ENCODE measurements around the gene TMEM147.
A peak's percentile ranks its signal among the peaks of the same experiment; 100 is the strongest.

TMEM147 gene

DNA sequence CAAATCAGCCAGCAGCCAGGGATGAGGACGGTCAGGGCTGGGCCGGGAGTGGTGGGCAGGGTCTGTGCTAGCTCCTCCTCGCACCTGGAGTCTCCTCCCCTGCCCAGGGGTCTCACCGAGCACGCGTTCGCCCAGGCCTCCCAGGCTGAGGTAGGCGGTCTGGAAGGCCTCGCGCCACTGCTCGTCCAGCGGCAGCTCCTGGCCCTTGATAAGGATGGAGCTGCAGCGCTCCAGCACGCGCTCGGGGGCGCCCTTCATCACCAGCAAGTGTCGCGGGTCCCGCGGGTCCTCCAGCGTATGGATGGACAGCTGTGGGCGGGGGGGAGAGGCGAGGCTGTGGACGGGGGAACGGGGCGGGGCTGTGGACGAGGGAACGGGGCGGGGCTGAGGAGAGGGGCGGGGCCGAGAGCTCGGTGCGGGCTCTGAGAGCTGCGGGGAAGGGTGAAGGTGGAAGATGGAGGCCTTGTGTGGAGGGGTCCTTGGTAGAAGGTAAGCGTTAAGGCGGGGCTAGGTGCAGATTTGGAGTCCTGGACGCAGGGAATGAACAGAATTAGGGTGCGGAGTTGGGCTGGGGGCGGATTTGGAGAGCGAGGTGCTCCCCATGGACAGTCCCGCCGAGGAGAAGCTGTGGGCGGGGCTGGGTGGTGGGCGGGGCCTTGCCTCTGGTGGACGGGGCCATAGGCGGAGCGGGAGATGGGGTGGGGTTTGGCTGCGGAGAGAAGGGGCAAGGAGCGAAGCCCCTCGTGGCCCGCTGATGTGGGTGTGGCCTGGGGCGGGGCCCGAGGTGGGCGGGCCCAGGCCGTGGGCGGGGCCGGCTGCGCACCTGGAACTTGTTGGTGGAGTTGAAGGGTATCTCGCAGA is 12.3 kb downstream of the TMEM147 start:
- Histone ChIP-seq H3K4me3 (ENCODE audit: low read length in 2 of 2) (peak overlapping the region; percentile 46 to 52), H3K27ac (ENCODE audit: low read length) (no peak overlapping the region), H3K9me3 (ENCODE audit: control insufficient read depth in 2 of 2, low read length in 2 of 2) (no peaks in the 10 kb centered on the region), H3K4me1 (ENCODE audit: control insufficient read depth, insufficient read depth, low read length) (peaks cover 7% of the 10 kb centered on the region), H3K27me3 (ENCODE audit: control insufficient read depth in 1 of 2, insufficient read depth in 2 of 2, low read length in 2 of 2) (peaks cover 25 to 43% of the 10 kb centered on the region in 2 donors), H3K9ac (ENCODE audit: low read length in 2 of 2) (no peak overlapping the region), H3K36me3 (ENCODE audit: control insufficient read depth in 2 of 2, insufficient read depth in 2 of 2, low read length in 2 of 2) (no peaks in the 10 kb centered on the region)

DNA sequence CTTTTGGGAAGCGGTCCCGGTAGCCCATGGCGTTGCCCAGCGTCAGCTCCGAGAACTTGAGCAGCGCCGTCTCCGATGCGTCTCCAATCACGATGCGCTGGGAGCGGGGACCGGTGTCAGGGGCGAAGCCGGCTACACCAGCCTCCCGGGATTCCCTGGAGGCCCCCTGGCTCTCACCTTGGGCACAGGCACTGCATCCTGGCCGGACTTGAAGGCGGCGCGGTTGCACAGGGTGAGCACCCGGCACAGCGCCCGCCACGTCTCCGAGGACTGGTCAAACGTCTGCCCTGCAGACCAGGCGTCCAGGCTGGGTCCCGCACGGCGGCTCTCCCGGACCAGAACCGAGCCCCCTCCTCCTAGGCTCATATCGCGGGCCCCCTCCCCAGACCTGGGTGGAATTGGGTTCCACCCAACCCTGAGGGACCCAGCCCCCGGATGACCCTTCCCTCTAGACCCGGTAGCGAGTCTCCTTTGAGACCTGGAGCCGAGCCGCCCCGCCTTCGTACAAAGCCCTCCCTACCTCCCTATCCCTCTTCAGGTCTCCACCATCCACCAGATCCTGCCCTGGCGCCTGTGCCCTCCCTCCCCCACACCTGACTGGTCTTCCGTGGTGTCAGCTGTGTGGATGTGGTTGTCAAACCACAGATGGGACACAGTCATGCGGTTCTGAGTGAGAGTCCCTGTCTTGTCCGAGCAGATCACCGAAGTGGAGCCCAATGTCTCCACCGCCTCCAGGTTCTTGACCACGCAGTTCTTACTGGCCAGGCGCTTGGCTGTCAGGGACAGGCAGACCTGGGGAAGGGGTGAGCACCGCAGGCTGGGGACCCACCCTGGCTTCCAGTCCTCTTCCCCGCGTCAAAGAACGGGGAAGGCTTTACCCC is 13.2 kb downstream of the TMEM147 start:
- H3K9ac ChIP-seq (ENCODE audit: low read length in 2 of 2) = no peak overlapping the region
- H3K9me3 ChIP-seq (ENCODE audit: control insufficient read depth in 2 of 2, low read length in 2 of 2) = no peaks in the 10 kb centered on the region
- H3K4me1 ChIP-seq (ENCODE audit: control insufficient read depth, insufficient read depth, low read length) = peaks cover 7% of the 10 kb centered on the region
- no peaks in the 10 kb centered on the region for H3K36me3 ChIP-seq (ENCODE audit: control insufficient read depth in 2 of 2, insufficient read depth in 2 of 2, low read length in 2 of 2)
- no peak overlapping the region for H3K27ac ChIP-seq (ENCODE audit: low read length)
- H3K4me3 ChIP-seq (ENCODE audit: low read length in 2 of 2) = peak overlapping the region; percentile 46 to 52
- peaks cover 29 to 44% of the 10 kb centered on the region in 2 donors for H3K27me3 ChIP-seq (ENCODE audit: control insufficient read depth in 1 of 2, insufficient read depth in 2 of 2, low read length in 2 of 2)

GRCh38 chr19:35559281-35559659 is 13.8 kb downstream of the TMEM147 start:
- peaks cover 7% of the 10 kb centered on the region for H3K4me1 ChIP-seq (ENCODE audit: control insufficient read depth, insufficient read depth, low read length)
- H3K36me3 ChIP-seq (ENCODE audit: control insufficient read depth in 2 of 2, insufficient read depth in 2 of 2, low read length in 2 of 2) = no peaks in the 10 kb centered on the region
- H3K27ac ChIP-seq (ENCODE audit: low read length) = no peak overlapping the region
- H3K9me3 ChIP-seq (ENCODE audit: control insufficient read depth in 2 of 2, low read length in 2 of 2) = no peaks in the 10 kb centered on the region
- H3K9ac ChIP-seq (ENCODE audit: low read length in 2 of 2) = no peak overlapping the region
- peaks cover 29 to 46% of the 10 kb centered on the region in 2 donors for H3K27me3 ChIP-seq (ENCODE audit: control insufficient read depth in 1 of 2, insufficient read depth in 2 of 2, low read length in 2 of 2)
- H3K4me3 ChIP-seq (ENCODE audit: low read length in 2 of 2) = no peak overlapping the region

DNA sequence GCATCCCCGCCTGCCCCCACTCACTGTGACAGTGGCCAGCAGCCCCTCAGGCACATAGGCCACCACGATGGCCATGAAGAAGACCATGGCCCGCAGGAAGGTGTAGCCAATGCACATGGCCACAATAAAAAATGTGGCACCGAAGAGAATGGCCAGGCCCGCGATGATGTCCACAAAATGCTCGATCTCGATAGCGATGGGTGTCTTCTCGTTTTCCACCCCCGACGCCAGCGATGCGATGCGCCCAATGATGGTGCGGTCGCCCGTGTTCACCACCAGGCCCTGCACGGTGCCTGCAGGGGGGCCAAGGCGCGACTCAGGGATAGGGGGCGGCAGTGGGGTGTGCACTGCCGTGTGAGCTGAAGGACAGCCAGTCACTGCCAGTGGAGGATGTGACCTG is 14.4 kb downstream of the TMEM147 start:
- Histone ChIP-seq H3K36me3 (ENCODE audit: control insufficient read depth in 2 of 2, insufficient read depth in 2 of 2, low read length in 2 of 2) (no peaks in the 10 kb centered on the region), H3K4me1 (ENCODE audit: control insufficient read depth, insufficient read depth, low read length) (peaks cover 7% of the 10 kb centered on the region), H3K4me3 (ENCODE audit: low read length in 2 of 2) (no peak overlapping the region), H3K27ac (ENCODE audit: low read length) (no peak overlapping the region), H3K9me3 (ENCODE audit: control insufficient read depth in 2 of 2, low read length in 2 of 2) (no peaks in the 10 kb centered on the region), H3K9ac (ENCODE audit: low read length in 2 of 2) (no peak overlapping the region), H3K27me3 (ENCODE audit: control insufficient read depth in 1 of 2, insufficient read depth in 2 of 2, low read length in 2 of 2) (peaks cover 29 to 46% of the 10 kb centered on the region in 2 donors)

- H3K9me3 ChIP-seq (ENCODE audit: control insufficient read depth in 2 of 2, low read length in 2 of 2) = no peaks in the 10 kb centered on the region
- no peaks in the 10 kb centered on the region for H3K36me3 ChIP-seq (ENCODE audit: control insufficient read depth in 2 of 2, insufficient read depth in 2 of 2, low read length in 2 of 2)
- no peak overlapping the region for H3K4me3 ChIP-seq (ENCODE audit: low read length in 2 of 2)
- peaks cover 7% of the 10 kb centered on the region for H3K4me1 ChIP-seq (ENCODE audit: control insufficient read depth, insufficient read depth, low read length)
- H3K9ac ChIP-seq (ENCODE audit: low read length in 2 of 2) = no peak overlapping the region
- no peak overlapping the region for H3K27ac ChIP-seq (ENCODE audit: low read length)
- peaks cover 29 to 46% of the 10 kb centered on the region in 2 donors for H3K27me3 ChIP-seq (ENCODE audit: control insufficient read depth in 1 of 2, insufficient read depth in 2 of 2, low read length in 2 of 2)
Observed at GRCh38 chr19:35560271-35560670, 14.8 kb downstream of the TMEM147 start.

DNA sequence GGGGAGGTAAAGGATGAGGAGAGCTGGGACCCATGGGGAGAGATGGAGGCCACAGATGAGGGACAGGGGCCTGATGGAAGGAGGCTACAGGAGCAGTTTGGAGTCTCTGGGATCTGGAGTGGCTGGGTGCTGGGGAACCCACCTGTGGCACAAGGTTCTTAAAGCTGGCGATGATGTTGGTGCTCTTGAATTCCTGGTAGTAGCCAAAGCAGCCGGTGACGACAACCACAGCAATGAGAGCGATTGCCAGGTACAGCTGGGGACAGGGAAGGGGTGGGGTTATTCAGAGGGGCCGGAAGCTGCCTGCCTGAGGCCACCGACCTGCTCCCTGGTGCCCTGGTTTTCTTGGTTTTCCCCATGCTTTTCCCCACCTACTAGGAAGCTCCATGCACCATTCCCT is 15.3 kb downstream of the TMEM147 start:
- Histone ChIP-seq H3K36me3 (ENCODE audit: control insufficient read depth in 2 of 2, insufficient read depth in 2 of 2, low read length in 2 of 2) (no peaks in the 10 kb centered on the region), H3K9ac (ENCODE audit: low read length in 2 of 2) (no peak overlapping the region), H3K27ac (ENCODE audit: low read length) (no peak overlapping the region), H3K9me3 (ENCODE audit: control insufficient read depth in 2 of 2, low read length in 2 of 2) (no peaks in the 10 kb centered on the region), H3K4me1 (ENCODE audit: control insufficient read depth, insufficient read depth, low read length) (peaks cover 7% of the 10 kb centered on the region), H3K27me3 (ENCODE audit: control insufficient read depth in 1 of 2, insufficient read depth in 2 of 2, low read length in 2 of 2) (peaks cover 29 to 45% of the 10 kb centered on the region in 2 donors), H3K4me3 (ENCODE audit: low read length in 2 of 2) (no peak overlapping the region)

DNA sequence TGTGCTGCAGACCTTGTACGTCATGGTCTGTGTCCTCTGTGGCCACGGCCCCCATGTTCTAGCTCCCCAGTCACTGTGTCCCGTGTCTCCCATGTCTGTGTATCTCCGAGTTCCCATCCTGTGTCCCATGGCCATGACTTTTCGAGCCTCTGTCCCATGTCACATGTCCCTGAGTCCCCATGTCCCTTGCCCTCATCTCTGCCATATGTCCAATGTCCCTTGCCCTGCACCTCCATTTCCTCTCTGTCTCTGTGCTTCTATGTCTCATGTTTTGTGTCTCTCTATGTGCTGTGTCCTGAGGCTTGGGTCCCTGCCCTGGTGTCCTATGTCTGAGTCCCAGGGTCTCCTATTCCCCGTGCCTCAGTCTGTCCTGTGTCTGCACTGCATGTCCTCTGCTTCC is 16.0 kb downstream of the TMEM147 start:
- H3K27ac ChIP-seq (ENCODE audit: low read length) = no peak overlapping the region

GRCh38 chr19:35562336-35562735 is 16.9 kb downstream of the TMEM147 start:
- H3K27ac ChIP-seq (ENCODE audit: low read length) = no peak overlapping the region
- no peak overlapping the region for H3K4me3 ChIP-seq (ENCODE audit: low read length in 2 of 2)
- H3K9ac ChIP-seq (ENCODE audit: low read length in 2 of 2) = no peak overlapping the region
- H3K27me3 ChIP-seq (ENCODE audit: control insufficient read depth in 1 of 2, insufficient read depth in 2 of 2, low read length in 2 of 2) = peaks cover 29 to 32% of the 10 kb centered on the region in 2 donors
- H3K9me3 ChIP-seq (ENCODE audit: control insufficient read depth in 2 of 2, low read length in 2 of 2) = no peaks in the 10 kb centered on the region
- H3K36me3 ChIP-seq (ENCODE audit: control insufficient read depth in 2 of 2, insufficient read depth in 2 of 2, low read length in 2 of 2) = no peaks in the 10 kb centered on the region
- H3K4me1 ChIP-seq (ENCODE audit: control insufficient read depth, insufficient read depth, low read length) = peaks cover 6% of the 10 kb centered on the region

More for the DNA sequence above, 16.0 kb downstream of the TMEM147 start:
- Histone ChIP-seq H3K4me1 (ENCODE audit: control insufficient read depth, insufficient read depth, low read length) (peaks cover 7% of the 10 kb centered on the region), H3K9ac (ENCODE audit: low read length in 2 of 2) (no peak overlapping the region), H3K4me3 (ENCODE audit: low read length in 2 of 2) (no peak overlapping the region), H3K36me3 (ENCODE audit: control insufficient read depth in 2 of 2, insufficient read depth in 2 of 2, low read length in 2 of 2) (no peaks in the 10 kb centered on the region), H3K9me3 (ENCODE audit: control insufficient read depth in 2 of 2, low read length in 2 of 2) (no peaks in the 10 kb centered on the region), H3K27me3 (ENCODE audit: control insufficient read depth in 1 of 2, insufficient read depth in 2 of 2, low read length in 2 of 2) (peaks cover 29 to 40% of the 10 kb centered on the region in 2 donors)

DNA sequence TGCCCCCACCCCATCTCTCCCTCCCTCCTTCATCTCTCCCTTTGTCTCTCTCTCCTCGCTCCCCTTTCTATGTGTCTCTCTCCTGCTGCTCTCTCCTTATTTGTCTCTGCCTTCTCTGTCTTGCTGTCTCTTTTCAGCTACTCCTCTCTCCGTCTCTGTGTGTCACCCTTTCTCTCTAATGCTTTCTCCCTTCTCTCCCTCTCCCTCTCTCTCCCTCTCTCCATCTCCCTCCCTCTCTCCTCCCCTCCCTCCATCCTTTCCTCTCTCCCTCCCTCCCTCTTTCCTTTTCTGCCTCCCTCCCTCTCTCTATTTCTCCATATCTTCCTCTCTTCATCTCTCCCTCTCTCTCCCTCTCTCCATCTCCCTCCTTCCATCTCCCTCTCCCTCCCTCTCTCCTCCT is 17.4 kb downstream of the TMEM147 start:
- no peak overlapping the region for H3K9ac ChIP-seq (ENCODE audit: low read length in 2 of 2)
- no peaks in the 10 kb centered on the region for H3K36me3 ChIP-seq (ENCODE audit: control insufficient read depth in 2 of 2, insufficient read depth in 2 of 2, low read length in 2 of 2)
- no peak overlapping the region for H3K27ac ChIP-seq (ENCODE audit: low read length)
- peaks cover 29 to 31% of the 10 kb centered on the region in 2 donors for H3K27me3 ChIP-seq (ENCODE audit: control insufficient read depth in 1 of 2, insufficient read depth in 2 of 2, low read length in 2 of 2)
- H3K9me3 ChIP-seq (ENCODE audit: control insufficient read depth in 2 of 2, low read length in 2 of 2) = no peaks in the 10 kb centered on the region
- H3K4me1 ChIP-seq (ENCODE audit: control insufficient read depth, insufficient read depth, low read length) = peaks cover 5% of the 10 kb centered on the region
- H3K4me3 ChIP-seq (ENCODE audit: low read length in 2 of 2) = no peak overlapping the region

DNA sequence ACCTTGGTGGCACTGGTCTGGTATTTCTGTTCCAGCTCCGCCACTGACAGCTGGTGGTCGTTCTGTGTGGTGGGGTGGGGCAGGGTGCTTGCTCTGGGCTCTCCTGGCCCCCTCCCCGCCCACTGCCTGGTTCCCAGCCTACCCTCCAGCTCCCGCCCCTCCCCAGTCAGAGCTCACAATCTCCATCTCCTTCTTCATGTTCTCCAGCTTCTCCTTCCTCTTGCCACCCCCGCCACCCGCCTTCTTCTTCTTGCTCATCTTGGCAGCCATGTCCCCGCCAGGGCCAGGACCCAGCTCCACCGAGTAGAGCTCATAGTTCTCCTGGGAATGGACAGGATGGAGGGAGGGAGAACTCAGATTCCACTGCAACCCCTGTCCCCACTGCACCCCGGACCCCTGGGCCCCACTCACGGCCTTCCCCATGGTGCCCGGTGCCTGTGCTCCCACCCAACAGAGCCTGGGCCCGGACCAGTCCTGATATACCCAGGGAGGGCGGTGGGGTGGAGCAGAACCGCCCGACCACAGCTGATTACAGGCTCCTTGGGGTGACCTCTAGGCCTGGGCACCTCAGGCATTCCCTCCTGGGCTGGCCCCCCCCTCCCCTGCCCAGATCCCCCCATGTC is 17.9 kb downstream of the TMEM147 start, which contains the start of gene ATP4A:
Gene ATP4A (minus strand): TSS at position 452 of the 623 bp plus-strand sequence. CDS start 29 bp downstream, at position 423.
- Histone ChIP-seq H3K36me3 (ENCODE audit: control insufficient read depth in 2 of 2, insufficient read depth in 2 of 2, low read length in 2 of 2) (no peaks in the 10 kb centered on the region), H3K9ac (ENCODE audit: low read length in 2 of 2) (no peak within 1 kb of the TSS), H3K27me3 (ENCODE audit: control insufficient read depth in 1 of 2, insufficient read depth in 2 of 2, low read length in 2 of 2) (peaks cover 25 to 30% of the 10 kb centered on the region in 2 donors), H3K4me3 (ENCODE audit: low read length in 2 of 2) (no peak within 1 kb of the TSS), H3K4me1 (ENCODE audit: control insufficient read depth, insufficient read depth, low read length) (peaks cover 1% of the 10 kb centered on the region), H3K27ac (ENCODE audit: low read length) (no peak within 1 kb of the TSS), H3K9me3 (ENCODE audit: control insufficient read depth in 2 of 2, low read length in 2 of 2) (no peaks in the 10 kb centered on the region)

Data from stomach smooth muscle (tissue), 2 donors.